GM19395 (cell line): ENCODE results near the gene TMC5.
"Not testable (repeated sequence)": the region's sequence is repeated elsewhere in the genome, so short reads cannot be mapped to it uniquely, and the experiment has no call there.

Experiments
- ATAC-seq: cut with Tn5 transposase; IDR thresholded peaks from one replicate; pipeline ENCODE4 v1.9.1; 2021; ENCODE audit warnings: mild to moderate bottlenecking, moderate library complexity; ENCODE audit not compliant: unreplicated experiment

TMC5 gene

DNA sequence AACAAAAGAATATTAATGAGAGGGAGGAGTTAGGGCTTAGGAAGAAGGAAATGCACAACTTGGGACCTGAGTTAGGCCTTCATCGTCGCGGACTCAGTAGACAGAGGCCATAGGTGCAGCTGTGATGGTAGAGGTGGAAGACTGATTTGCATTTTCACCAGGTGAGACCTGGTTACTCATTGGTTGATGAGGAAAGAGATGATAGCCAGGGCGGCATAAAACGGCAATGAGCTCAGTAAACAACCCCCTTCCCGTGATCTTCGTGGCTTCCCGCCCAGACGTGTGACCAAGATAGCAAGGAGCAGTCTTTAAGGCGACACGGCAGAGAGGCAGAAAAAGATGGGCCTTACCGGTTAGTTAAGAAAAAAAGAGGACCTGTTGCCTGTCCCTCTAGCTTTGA, at the start of gene TMC5:
Gene TMC5 (plus strand): TSS at position 244 of the 400 bp plus-strand sequence. CDS start 22,156 bp downstream, outside the sequence.
- no peak for ATAC-seq

- ATAC-seq = not testable (repeated sequence)
These were observed 45.1 kb upstream of the TMC5 start for GRCh38 chr16:19372541-19372940.

- ATAC-seq = no peak
These were observed 43.3 kb upstream of the TMC5 start for GRCh38 chr16:19374402-19374801.

GRCh38 chr16:19375561-19376158, 42.0 kb upstream of the TMC5 start:
- no peak for ATAC-seq

GRCh38 chr16:19377864-19378263, 39.8 kb upstream of the TMC5 start:
- ATAC-seq = no peak

DNA sequence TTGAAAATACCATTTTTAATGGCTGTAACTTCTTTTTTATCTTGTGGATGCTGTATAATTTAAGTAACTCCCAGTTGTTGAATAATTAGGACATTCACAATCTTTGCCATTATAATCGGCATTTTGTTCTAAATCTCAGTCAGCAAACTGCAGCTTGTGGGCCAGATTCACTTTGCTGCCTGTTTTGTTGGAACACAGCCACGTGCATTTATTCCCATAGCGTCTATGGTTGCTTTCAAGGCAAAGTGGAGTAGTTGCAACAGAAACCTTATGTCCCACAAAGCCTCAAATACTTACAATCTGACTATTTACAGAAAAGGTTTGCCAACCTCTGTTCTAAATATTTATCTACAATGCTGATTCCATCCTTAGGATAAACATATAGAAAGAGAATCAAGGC, 39.2 kb upstream of the TMC5 start:
- ATAC-seq = no peak

DNA sequence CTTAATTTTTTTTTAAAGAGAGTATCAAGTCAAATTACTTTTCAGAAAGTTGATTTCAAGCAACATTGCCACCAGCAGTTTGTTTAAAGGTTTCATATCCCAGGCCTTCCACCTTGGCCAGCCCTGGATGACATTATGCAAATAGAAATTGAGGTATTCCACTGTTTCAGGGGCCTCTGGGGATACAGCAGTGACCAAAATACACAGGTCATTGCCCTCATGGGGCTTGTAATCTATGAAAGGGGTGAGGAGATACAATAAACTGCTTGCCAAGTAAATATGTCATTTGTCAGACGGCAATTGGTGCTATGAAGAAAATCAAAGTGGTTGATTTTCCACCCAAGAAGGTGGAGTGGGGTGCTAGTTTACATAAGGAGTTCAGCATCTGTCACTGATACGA, 37.8 kb upstream of the TMC5 start:
- ATAC-seq = no peak

DNA sequence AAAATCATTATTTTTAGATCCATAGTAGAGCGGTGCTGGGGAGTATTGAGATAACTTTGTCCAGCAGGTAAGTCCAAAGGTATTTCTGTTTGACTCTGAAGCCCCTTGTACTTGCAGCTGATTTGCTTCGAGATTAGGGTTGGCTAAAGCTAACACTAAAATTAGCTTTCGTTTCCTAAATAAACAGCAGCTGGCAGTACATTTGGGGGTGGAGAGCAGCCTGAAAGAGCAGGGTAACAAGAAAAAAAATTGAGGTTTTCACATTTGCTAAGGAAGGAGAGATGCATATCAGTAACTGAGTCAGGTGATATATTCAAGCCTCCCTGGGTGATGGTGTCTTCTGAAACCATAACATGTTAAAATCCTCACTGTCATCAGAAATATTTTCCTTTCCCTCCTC, 37.4 kb upstream of the TMC5 start:
- no peak for ATAC-seq

- ATAC-seq = no peak
These were observed 35.4 kb upstream of the TMC5 start for GRCh38 chr16:19382084-19382801.

DNA sequence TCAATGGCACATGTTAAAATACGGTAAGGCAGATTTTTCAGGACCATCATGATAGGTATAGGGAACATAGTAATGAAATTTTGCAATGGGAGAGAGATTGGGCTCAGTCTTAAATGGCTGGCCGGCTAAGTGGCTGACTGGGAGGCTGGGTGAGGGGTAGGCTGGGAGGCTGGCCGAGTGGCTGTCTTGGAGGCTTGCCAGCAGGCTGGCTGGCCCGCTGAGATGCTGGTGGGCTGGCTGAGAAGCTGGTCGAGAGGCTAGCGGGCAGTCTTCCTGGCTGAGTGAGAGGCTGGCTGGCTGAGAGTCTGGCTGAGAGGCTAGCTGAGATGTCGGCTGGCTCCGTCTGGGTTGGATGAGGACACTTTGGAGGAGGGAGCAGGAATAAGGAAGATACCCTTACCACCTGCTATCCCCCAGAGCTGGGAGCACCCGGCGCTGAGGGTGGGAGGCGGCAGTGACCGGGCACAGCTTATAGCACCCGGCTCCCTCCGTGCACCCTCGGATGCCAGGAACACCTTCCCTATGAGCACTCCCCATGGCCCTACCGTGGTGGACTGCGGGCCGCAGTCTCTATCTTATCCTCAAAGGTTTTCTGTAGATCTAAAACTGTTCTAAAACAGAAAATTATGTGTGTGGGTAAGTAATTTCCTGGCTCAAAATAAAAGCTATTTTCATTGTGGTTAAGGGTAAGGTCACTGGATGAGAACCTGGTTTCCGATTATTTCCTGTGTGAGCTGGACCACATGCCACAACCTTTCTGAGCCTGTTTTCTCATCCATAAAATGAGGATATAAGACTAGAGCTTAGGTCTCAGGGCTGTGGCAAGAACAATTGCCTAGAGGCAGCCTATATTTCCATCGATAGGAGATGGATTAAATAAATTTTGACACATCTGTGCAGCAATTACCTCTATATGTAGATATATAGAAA, 34.5 kb upstream of the TMC5 start:
- ATAC-seq = no peak

DNA sequence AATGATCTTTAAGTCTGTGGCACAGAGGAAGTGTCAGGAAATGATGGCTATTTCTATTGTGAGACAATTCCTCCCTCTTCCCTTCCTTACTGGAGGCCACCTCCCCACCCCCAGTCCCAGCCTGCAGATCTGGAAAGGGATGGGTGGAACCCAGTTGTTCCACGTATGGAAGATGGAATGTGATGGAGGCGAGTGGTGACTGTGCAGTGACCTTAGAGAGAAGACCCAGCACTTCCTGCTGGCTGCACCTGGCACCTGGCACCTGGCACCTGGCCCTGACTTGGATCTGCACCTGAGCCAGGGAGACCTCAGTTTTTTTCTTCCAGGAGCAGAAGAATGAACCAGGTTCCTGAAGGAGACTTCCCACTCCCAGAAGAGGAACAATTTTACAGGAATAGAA, 33.0 kb upstream of the TMC5 start:
- ATAC-seq = no peak

DNA sequence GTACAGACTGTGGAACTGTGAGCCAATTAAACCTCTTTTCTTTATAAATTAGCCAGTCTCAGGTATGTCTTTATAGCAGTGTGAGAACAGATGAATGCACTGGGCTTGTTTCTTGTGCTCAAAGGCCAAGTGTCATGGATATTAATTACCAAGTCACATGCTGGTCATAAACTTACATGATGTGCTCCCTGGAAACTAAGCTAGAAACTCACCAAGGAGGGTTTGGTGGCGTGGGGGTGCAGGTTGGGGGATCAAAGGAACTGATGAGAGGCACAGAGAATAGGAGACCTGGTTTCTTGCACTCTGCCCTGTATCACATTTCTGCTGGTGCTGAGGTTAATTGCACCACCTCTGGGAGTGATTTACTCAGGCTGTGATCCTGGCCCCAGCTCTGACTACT, 31.2 kb upstream of the TMC5 start:
- ATAC-seq = no peak

- no peak for ATAC-seq
These were observed 28.4 kb upstream of the TMC5 start for GRCh38 chr16:19389246-19389645.

GRCh38 chr16:19391185-19391776, 26.4 kb upstream of the TMC5 start:
- not testable (repeated sequence) for ATAC-seq

- no peak for ATAC-seq
These were observed 25.3 kb upstream of the TMC5 start for GRCh38 chr16:19392352-19392751.

DNA sequence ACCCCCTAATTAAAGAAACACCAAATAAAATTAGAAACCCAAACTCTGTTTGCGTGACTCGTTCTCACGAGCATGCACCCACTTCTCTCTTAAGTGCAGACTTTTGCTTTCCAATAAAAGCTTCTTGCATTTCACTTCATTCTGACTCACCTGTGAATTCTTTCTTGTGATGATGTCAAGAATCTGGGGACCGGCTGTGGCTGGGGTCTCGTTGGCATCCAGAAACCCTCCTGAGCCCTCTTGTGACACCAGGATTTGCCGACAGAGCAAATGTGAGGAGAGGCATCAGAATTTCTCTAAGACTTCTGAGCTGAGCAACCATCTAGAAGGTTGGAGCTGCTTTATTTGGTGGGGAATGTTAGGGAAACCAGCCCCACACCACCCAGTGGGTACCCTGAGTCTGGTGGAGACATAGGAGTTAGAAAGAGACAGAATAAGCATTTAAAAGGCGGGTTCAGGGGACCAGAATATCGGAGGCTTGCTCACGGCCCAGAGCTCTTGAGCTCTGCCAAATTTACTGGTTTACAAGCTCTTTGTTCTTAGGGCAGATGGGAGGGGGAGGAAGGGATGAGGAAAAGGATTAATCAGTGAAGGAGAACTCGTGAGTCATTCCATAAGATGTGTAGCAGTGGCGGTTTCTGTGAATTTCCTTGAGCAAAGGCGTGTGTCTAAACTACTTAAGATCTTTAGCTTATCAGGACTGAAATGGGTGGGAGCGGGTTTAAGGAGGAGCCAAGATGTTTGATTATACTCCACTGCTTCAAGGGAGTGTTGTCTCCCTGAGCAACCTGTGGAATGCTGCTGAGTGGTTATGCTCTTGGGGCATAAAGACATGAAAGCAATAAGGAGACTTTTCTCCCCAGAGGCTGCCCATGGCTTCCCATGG, 24.2 kb upstream of the TMC5 start:
- no peak for ATAC-seq

- not testable (repeated sequence) for ATAC-seq
These were observed 21.9 kb upstream of the TMC5 start for GRCh38 chr16:19395646-19396267.

DNA sequence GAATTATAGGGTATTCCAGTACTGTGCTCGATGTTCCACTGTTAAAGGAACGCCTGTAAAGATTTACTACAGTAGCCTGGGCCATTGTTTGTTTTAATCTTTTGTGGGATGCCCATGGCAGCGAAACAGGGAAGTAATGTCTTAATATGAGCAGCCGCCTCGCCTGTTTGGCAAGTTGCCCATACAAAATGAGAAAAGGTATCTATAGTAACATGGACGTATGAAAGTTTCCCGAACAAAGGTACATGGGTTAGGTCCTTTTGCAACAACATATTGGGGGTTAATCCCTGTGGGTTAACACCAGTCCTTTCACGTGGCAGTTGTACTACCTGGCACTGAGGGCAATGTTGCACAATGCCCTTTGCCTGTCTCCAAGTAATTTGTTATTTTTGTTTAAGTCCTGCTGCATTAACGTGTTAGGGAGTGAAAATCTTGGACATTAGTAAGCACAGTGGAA, 21.1 kb upstream of the TMC5 start:
- ATAC-seq = no peak

DNA sequence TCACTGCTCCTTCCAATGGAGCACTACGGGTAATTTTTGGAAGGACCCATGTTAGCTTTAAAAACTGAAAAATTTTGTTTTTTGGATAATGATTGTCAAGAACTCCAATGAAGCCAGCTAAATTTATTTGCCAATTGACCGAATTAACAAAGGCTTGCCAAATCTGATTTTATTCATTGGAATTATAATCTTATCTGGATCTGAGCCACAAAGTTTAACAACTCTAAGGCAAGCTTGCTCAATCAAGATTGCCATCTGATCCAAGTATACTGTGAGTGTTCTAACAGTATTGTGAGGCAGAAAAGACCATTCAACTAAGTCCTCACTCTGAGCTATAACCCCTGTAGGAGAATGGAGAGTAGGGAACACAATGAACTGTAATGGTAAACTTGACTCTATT, 20.3 kb upstream of the TMC5 start:
- not testable (repeated sequence) for ATAC-seq

GRCh38 chr16:19400711-19401110, 17.0 kb upstream of the TMC5 start:
- no peak for ATAC-seq
